ENCODE data around the gene MAD1L1.

- TF ChIP-seq POLR2A (IDR thresholded peaks at IDR 0.05) (no peak), CTCF (IDR thresholded peaks at IDR 0.05) (no peak)
Measured at GRCh38 chr7:2162959-2163358, 69.8 kb downstream of the MAD1L1 start.
